LNCAP (cell line): ENCODE data around the gene KRAS.

Source experiments
- CTCF ChIP-seq: fragments of 450-650 bp; IDR thresholded peaks from 2 replicates; pipeline ENCODE4 v1.5.1; 2017; ENCODE audit warnings: mild to moderate bottlenecking

The KRAS gene

GRCh38 chr12:25250744-25251730 lies at the start of gene KRAS:
Gene KRAS, minus strand, starts transcription at chr12:25250929.
- TF ChIP-seq CTCF, result no peak

- TF ChIP-seq CTCF, result no peak
Measured at GRCh38 chr12:25296381-25296780, 45.7 kb upstream of the KRAS start.

- TF ChIP-seq CTCF, result no peak
Measured at GRCh38 chr12:25295361-25295760, 44.6 kb upstream of the KRAS start.

DNA sequence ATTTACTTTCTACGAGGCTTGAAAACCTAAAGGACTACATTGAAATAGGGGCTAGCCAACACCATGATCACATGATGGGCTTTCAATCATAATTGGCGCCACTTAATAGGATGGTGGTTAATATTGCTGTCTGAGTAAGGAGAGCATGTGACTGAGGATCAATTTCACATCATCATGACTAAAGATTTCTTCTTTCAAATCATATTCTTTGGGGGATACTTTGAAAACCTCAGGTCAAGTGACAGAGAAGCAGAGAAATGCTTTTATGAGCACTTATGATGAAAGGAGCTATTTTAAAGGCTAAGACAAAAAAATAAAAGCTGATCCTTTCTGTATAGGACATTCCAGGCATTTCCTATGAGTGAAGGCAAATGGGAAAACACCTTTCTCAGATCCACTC lies 42.9 kb upstream of the KRAS start:
- no peak for TF ChIP-seq CTCF

DNA sequence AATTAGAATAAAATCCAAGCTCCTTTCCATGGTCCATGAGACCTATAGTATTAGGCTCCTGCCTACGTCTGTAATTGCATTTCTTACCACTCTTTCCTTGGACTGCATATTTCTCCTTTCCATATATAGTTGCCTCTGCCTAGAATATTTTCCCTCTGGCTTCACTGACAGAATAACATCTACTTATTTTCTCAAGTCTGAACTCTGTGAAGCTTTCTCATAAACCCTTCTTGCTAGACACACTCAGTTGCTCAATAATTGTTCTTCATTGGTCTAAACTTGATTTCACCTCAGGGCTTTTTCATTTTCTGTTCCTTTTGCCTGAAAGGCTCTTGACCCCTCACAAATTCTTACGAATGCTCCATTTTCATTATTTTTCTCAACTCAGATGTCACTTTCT lies 36.9 kb upstream of the KRAS start:
- TF ChIP-seq CTCF, result no peak

- no peak for TF ChIP-seq CTCF
Measured at GRCh38 chr12:25286837-25287236, 36.1 kb upstream of the KRAS start.

DNA sequence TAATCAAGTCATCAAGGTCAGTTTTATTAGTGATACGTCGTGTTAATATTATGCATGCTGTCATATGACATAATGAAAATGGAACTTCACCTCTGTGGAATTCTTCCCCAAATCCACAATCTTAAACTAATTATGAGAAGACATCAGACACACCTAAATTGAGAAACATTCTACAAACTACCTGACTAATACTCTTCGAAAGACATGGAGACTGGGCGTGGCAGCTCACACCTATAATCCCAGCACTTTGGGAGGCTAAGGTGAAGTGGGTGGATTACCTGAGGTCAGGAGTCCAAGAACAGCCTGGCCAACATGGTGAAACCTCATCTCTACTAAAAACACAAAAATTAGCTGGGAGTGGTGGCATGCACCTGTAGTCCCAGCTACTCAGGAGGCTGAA lies 33.3 kb upstream of the KRAS start:
- TF ChIP-seq CTCF, result no peak
